Transverse colon (tissue), 4 donors: Measurements from ENCODE around the gene NRP1.

Experiments
- EP300 ChIP-seq: sonication (generic); formaldehyde crosslinking; IDR thresholded peaks from one replicate; pipeline ENCODE4 v1.6.1; 2017; ENCODE audit warnings: antibody characterized with exemption, low read depth
- POLR2A ChIP-seq: fragments of 450-650 bp; IDR thresholded peaks from one replicate; pipeline ENCODE4 v1.6.1; 2016; ENCODE audit warnings: antibody characterized with exemption, mild to moderate bottlenecking, moderate library complexity
- POLR2AphosphoS5 ChIP-seq, 3 donors: sonication (generic); formaldehyde crosslinking; IDR thresholded peaks; one replicate each; pipeline ENCODE4 v1.6.1; 2016; ENCODE audit warnings: antibody characterized with exemption in 3 of 3
- TF ChIP-seq, protein P1 (sequence below), 5 experiments: fragments of 200-600 bp in 3 of 5; fragments of 450-650 bp in 2 of 5; sonication (generic) in 3 of 5; IDR thresholded peaks; 1 replicate in 2 of 5; 2 replicates in 3 of 5; pipeline ENCODE4 v1.5.1; 2016 to 2017; ENCODE audit warnings: antibody characterized with exemption in 5 of 5, inconsistent platforms in 3 of 5, mild to moderate bottlenecking in 2 of 5, moderate library complexity in 1 of 5

- TF ChIP-seq, protein P1, sequence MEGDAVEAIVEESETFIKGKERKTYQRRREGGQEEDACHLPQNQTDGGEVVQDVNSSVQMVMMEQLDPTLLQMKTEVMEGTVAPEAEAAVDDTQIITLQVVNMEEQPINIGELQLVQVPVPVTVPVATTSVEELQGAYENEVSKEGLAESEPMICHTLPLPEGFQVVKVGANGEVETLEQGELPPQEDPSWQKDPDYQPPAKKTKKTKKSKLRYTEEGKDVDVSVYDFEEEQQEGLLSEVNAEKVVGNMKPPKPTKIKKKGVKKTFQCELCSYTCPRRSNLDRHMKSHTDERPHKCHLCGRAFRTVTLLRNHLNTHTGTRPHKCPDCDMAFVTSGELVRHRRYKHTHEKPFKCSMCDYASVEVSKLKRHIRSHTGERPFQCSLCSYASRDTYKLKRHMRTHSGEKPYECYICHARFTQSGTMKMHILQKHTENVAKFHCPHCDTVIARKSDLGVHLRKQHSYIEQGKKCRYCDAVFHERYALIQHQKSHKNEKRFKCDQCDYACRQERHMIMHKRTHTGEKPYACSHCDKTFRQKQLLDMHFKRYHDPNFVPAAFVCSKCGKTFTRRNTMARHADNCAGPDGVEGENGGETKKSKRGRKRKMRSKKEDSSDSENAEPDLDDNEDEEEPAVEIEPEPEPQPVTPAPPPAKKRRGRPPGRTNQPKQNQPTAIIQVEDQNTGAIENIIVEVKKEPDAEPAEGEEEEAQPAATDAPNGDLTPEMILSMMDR (IDR thresholded peaks at IDR 0.05) = no peak
- TF ChIP-seq POLR2AphosphoS5 (IDR thresholded peaks at IDR 0.05) = no peak
- no peak for TF ChIP-seq POLR2A
- no peak for TF ChIP-seq EP300
These were observed 36.8 kb upstream of the NRP1 start for GRCh38 chr10:33371234-33371633.
